Epidermal melanocyte (primary cell): ENCODE measurements around the gene PREP.
"Not testable (repeated sequence)": the region's sequence is repeated elsewhere in the genome, so short reads cannot be mapped to it uniquely, and the experiment has no call there.

Experiments
- DNase-seq: peaks from one replicate; pipeline ENCODE4 v3.0.0; 2011; ENCODE audit warnings: low spot score; ENCODE audit not compliant: insufficient read length

PREP gene

GRCh38 chr6:105270511-105270910 is 132.4 kb downstream of the PREP start:
- no peak for DNase-seq

- no peak for DNase-seq
These were observed 133.5 kb downstream of the PREP start for GRCh38 chr6:105269390-105269789.

- no peak for DNase-seq
These were observed 138.9 kb downstream of the PREP start for GRCh38 chr6:105263685-105264610.

- no peak for DNase-seq
These were observed 142.7 kb downstream of the PREP start for GRCh38 chr6:105259913-105260889.

- no peak for DNase-seq
These were observed 144.1 kb downstream of the PREP start for GRCh38 chr6:105258816-105259215.

- DNase-seq: no peak
These were observed 145.5 kb downstream of the PREP start for GRCh38 chr6:105257340-105257739.

GRCh38 chr6:105256619-105257018 is 146.3 kb downstream of the PREP start:
- DNase-seq: no peak

GRCh38 chr6:105253787-105254186 is 149.1 kb downstream of the PREP start:
- no peak for DNase-seq

GRCh38 chr6:105251689-105252088 is 151.2 kb downstream of the PREP start:
- no peak for DNase-seq

GRCh38 chr6:105250533-105250932 is 152.3 kb downstream of the PREP start:
- no peak for DNase-seq

- no peak for DNase-seq
These were observed 159.4 kb downstream of the PREP start for GRCh38 chr6:105243487-105243886.

- no peak for DNase-seq
These were observed 167.7 kb downstream of the PREP start for GRCh38 chr6:105235155-105235554.

GRCh38 chr6:105231771-105232170 is 171.1 kb downstream of the PREP start:
- DNase-seq: not testable (repeated sequence)
